GM12864 (cell line): Measurements from ENCODE around the gene VTI1A.

Experiments
- DNase-seq: peaks from one replicate; pipeline ENCODE4 v3.0.0-alpha.2; 2011; ENCODE audit warnings: low read depth
- H3K4me3 ChIP-seq: 2 replicates; pipeline ENCODE4 v1.5.1; 2011; ENCODE audit warnings: mild to moderate bottlenecking, low read depth, low read length, control low read depth
- CTCF ChIP-seq: IDR thresholded peaks from 2 replicates; pipeline ENCODE4 v1.5.1; 2011; ENCODE audit warnings: low read depth, mild to moderate bottlenecking, moderate library complexity, low read length, control low read depth, inconsistent platforms; ENCODE audit errors: missing control alignments

VTI1A gene

GRCh38 chr10:112841549-112841948, 394.5 kb downstream of the VTI1A start:
- no peak for TF ChIP-seq CTCF
- DNase-seq: no peak
- no peak overlapping the region for H3K4me3 ChIP-seq

GRCh38 chr10:112842832-112843360, 395.9 kb downstream of the VTI1A start:
- TF ChIP-seq CTCF: no peak
- peak; percentile 7 for DNase-seq

GRCh38 chr10:112843623-112844022, 396.6 kb downstream of the VTI1A start:
- no peak for TF ChIP-seq CTCF
- H3K4me3 ChIP-seq: no peak overlapping the region
- DNase-seq: no peak

More at GRCh38 chr10:112842832-112843360, 395.9 kb downstream of the VTI1A start:
- no peak overlapping the region for H3K4me3 ChIP-seq

GRCh38 chr10:112844681-112845544, 397.9 kb downstream of the VTI1A start:
- H3K4me3 ChIP-seq: no peak overlapping the region
- DNase-seq: no peak
- TF ChIP-seq CTCF: no peak

GRCh38 chr10:112847778-112848177, 400.8 kb downstream of the VTI1A start:
- TF ChIP-seq CTCF: no peak
- H3K4me3 ChIP-seq: no peak overlapping the region
- DNase-seq: no peak

GRCh38 chr10:112848228-112848627, 401.2 kb downstream of the VTI1A start:
- no peak for DNase-seq
- no peak for TF ChIP-seq CTCF
- no peak overlapping the region for H3K4me3 ChIP-seq

- no peak for DNase-seq
- TF ChIP-seq CTCF: no peak
- no peak overlapping the region for H3K4me3 ChIP-seq
Measured at GRCh38 chr10:112848868-112849430, 401.9 kb downstream of the VTI1A start.
